ENCODE results near the gene NPAS1. TPM values are rescaled to one million over a fixed set of nuclear protein-coding genes. Genes with fewer than 3 reads are reported as not detected.

Gene NPAS1
- polyA plus RNA-seq, 3 donors, result not detected

DNA sequence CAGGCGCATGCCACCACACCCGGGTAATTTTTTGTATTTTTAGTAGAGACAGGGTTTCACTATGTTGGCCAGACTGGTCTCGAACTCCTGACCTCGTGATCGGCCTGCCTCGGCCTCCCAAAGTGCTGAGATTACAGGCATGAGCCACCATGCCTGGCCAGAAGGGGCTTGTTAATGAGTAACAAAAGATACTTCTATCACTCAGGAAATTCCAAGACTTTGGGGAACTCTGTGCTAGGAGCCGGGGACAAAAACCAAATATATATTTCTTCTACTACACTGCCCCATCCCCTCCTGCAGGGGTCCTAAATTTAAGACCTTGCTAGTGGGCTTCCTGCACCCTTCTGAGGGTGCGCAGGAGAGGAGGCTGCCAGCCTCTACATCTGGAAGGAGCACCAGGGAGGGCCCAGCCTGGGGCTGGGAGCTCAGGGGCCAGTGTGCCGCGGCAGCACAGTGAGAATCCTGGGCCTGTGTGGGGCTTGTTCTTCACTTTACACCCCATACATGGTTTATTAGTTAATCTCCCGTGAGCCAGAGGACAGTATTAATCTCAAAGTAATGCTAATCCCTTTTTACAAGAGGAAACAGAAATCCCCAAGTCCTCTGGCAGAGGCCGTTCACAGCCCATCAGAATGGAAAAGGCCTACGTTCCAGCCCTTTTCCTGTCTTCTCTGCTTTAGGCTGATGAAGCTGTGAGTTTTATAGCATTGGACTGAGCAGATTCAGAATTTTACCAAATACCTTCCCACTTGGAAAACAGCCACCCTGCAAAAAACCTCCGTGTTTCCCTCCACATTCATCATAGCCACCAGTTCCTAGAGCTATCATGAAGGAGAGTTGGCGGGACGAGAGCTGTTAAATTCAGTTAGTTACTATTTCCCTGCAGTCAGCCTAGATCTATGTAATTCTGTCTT lies 44.4 kb upstream of the NPAS1 start:
- no peak for DNase-seq
- H3K36me3 Mint-ChIP-seq, result peaks cover 15 to 24% of the 10 kb centered on the region in 2 donors
- H3K9ac ChIP-seq (ENCODE audit: insufficient read depth, low read length, poor library complexity, severe bottlenecking), result no peak overlapping the region
- 95% methylated on average over 4 of the region's 16 CpGs for WGBS (ENCODE audit: insufficient coverage)
- H2AFZ ChIP-seq (ENCODE audit: insufficient read depth, low read depth, low read length, poor library complexity, severe bottlenecking), result no peak overlapping the region
- H3K4me3 Mint-ChIP-seq, result no peak overlapping the region
- peaks cover 0 to 4% (median 1%) of the 10 kb centered on the region in 3 donors for H3K27me3 Mint-ChIP-seq (ENCODE audit: low read depth in 3 of 3)
- no peak overlapping the region for H3K4me3 ChIP-seq (replicated peaks in 1 of 3; ENCODE audit: low read depth in 2 of 3, low read length in 3 of 3)
- no peaks in the 10 kb centered on the region for H3K27me3 ChIP-seq (ENCODE audit: control insufficient read depth in 2 of 2, insufficient read depth in 2 of 2, low read length in 2 of 2)
- TF ChIP-seq, protein P1, sequence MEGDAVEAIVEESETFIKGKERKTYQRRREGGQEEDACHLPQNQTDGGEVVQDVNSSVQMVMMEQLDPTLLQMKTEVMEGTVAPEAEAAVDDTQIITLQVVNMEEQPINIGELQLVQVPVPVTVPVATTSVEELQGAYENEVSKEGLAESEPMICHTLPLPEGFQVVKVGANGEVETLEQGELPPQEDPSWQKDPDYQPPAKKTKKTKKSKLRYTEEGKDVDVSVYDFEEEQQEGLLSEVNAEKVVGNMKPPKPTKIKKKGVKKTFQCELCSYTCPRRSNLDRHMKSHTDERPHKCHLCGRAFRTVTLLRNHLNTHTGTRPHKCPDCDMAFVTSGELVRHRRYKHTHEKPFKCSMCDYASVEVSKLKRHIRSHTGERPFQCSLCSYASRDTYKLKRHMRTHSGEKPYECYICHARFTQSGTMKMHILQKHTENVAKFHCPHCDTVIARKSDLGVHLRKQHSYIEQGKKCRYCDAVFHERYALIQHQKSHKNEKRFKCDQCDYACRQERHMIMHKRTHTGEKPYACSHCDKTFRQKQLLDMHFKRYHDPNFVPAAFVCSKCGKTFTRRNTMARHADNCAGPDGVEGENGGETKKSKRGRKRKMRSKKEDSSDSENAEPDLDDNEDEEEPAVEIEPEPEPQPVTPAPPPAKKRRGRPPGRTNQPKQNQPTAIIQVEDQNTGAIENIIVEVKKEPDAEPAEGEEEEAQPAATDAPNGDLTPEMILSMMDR (IDR thresholded peaks at IDR 0.05), result no peak
- peaks cover 19% of the 10 kb centered on the region for H3K4me1 Mint-ChIP-seq
- H3K27ac Mint-ChIP-seq, result peak overlapping the region in 1 of 7 donors; percentile 40
- intact Hi-C loops (cut with micrococcal nuclease), result no loop called here
- H3K4me1 ChIP-seq (ENCODE audit: control insufficient read depth in 1 of 2, insufficient read depth in 2 of 2, low read length in 2 of 2), result peaks cover 0 to 5% of the 10 kb centered on the region in 2 donors
- peaks cover 24% of the 10 kb centered on the region for H4K20me1 ChIP-seq (ENCODE audit: insufficient read depth, low read length)
- H3K27ac ChIP-seq (ENCODE audit: low read depth in 1 of 2, low read length in 2 of 2), result no peak overlapping the region
- no peak overlapping the region for H3K4me2 ChIP-seq (replicated peaks; ENCODE audit: extremely low read depth, low read length, poor library complexity, severe bottlenecking)
- H3K9me3 Mint-ChIP-seq, result peaks cover 0 to 2% (median 0%) of the 10 kb centered on the region in 7 donors
- H3K9me3 ChIP-seq (replicated peaks in 1 of 2; ENCODE audit: control insufficient read depth in 1 of 2, insufficient read depth in 1 of 2, low read length in 2 of 2), result no peaks in the 10 kb centered on the region
- H3K79me2 ChIP-seq (ENCODE audit: insufficient read depth, low read length), result peaks cover 3% of the 10 kb centered on the region
- H3K36me3 ChIP-seq (replicated peaks in 1 of 2; ENCODE audit: control insufficient read depth in 1 of 2, insufficient read depth in 2 of 2, low read length in 2 of 2), result peaks cover 0 to 18% of the 10 kb centered on the region in 2 donors

DNA sequence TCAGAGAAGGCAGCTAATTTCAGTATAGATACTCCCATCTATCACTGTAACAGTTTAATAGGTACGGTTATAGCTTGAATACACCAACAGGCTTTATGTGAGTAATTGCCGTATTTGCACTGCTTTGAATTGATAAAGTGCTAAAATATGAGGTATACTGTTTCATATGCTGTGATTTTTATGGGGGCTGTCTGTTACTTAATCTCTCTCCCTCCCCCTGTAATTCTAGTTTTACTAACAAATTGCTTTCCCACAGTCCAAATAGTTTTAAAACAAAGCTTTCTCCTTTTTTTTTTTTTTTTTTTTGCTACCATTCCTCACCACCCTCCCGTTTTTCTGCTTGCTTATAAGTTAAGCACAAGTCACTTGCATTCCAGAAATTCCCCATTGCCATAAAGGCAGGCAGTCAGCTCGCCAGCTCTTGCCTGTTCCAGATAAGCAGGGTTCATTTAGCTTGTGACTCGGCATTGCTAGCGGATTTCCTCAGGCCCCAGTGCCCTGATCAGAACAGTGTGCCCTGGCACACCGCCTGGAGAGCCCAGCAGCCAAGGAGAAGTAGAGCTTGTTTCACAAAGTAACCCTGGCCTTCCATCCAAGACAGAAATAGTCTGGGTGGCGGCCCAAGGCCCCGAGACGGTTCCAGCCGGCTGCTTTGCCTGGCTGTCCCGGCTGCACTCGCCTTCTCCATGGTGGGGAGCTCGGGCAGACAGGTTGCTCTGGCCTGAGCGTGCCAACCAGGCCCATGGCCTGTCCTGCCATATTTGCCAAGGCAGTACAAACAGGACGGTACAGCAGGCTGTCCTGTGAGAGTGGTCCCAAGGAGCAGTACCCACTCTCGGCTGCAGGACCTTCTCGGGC lies 43.5 kb upstream of the NPAS1 start:
- Histone ChIP-seq H3K9me3 (replicated peaks in 1 of 2; ENCODE audit: control insufficient read depth in 1 of 2, insufficient read depth in 1 of 2, low read length in 2 of 2) (no peaks in the 10 kb centered on the region), H3K9ac (ENCODE audit: insufficient read depth, low read length, poor library complexity, severe bottlenecking) (no peak overlapping the region), H2AFZ (ENCODE audit: insufficient read depth, low read depth, low read length, poor library complexity, severe bottlenecking) (no peak overlapping the region), H3K4me2 (replicated peaks; ENCODE audit: extremely low read depth, low read length, poor library complexity, severe bottlenecking) (no peak overlapping the region), H3K36me3 (replicated peaks in 1 of 2; ENCODE audit: control insufficient read depth in 1 of 2, insufficient read depth in 2 of 2, low read length in 2 of 2) (peaks cover 0 to 15% of the 10 kb centered on the region in 2 donors), H3K4me1 (ENCODE audit: control insufficient read depth in 1 of 2, insufficient read depth in 2 of 2, low read length in 2 of 2) (peaks cover 9 to 14% of the 10 kb centered on the region in 2 donors), H3K4me3 (replicated peaks in 1 of 3; ENCODE audit: low read depth in 2 of 3, low read length in 3 of 3) (no peak overlapping the region), H3K79me2 (ENCODE audit: insufficient read depth, low read length) (peaks cover 3% of the 10 kb centered on the region), H3K27ac (ENCODE audit: low read depth in 1 of 2, low read length in 2 of 2) (no peak overlapping the region), H4K20me1 (ENCODE audit: insufficient read depth, low read length) (peaks cover 28% of the 10 kb centered on the region), H3K27me3 (ENCODE audit: control insufficient read depth in 2 of 2, insufficient read depth in 2 of 2, low read length in 2 of 2) (no peaks in the 10 kb centered on the region)
- Mint-ChIP-seq H3K36me3 (peaks cover 15 to 20% of the 10 kb centered on the region in 2 donors), H3K27me3 (ENCODE audit: low read depth in 3 of 3) (peaks cover 0 to 4% (median 0%) of the 10 kb centered on the region in 3 donors), H3K9me3 (peaks cover 0 to 2% (median 0%) of the 10 kb centered on the region in 7 donors), H3K4me3 (no peak overlapping the region), H3K4me1 (peaks cover 28% of the 10 kb centered on the region), H3K27ac (no peak overlapping the region)
- intact Hi-C loops (cut with micrococcal nuclease), result no loop called here
- DNase-seq, result no peak
- TF ChIP-seq, protein P1 (IDR thresholded peaks at IDR 0.05), result no peak
- 70% methylated on average over 15 of the region's 18 CpGs for WGBS (ENCODE audit: insufficient coverage)
